GM19438 (cell line): ENCODE results near the gene ELOVL5.
"Not testable (repeated sequence)": the region's sequence is repeated elsewhere in the genome, so short reads cannot be mapped to it uniquely, and the experiment has no call there.

Experiments
- ATAC-seq: cut with Tn5 transposase; IDR thresholded peaks from one replicate; pipeline ENCODE4 v1.9.1; 2021; ENCODE audit warnings: low read depth; ENCODE audit not compliant: unreplicated experiment

ELOVL5 gene

DNA sequence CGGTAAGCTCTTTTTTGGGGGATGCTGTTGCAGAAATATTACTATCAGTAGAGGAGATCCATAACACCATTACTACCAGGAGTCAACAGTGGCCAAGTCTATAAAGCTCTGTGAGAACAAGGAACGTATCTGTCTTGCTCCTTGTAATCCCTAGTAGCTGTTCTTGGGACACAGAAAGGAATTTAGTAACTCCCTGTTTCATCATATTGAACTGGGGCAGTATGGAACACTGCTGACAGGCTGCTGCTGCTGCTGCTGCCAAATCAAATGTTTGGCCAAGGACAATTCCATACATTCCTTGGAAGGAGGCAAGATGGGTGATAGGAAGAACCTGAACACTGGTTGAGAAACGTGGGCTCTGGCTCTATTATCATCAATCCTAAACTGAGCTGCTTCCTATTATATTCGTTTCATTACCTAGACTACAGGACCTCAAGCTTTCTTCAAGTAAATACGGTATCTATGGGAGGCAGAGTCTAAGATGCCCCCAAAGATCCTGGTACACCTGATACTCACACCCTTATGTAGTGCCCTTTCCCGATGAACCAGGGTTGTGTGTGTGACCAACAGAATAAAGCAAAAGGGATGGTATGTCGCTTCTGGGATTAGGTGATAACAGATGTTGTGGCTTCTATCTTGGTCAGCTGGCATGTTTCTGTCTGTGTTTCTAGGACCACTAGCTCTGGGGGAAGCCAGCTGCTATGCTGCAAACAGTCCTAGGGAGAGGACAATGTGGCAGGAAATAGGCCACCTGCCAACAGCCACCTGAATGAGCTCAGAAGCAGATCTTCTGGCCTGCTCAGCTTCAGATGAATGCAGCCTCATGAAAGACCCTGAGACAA is 39.5 kb downstream of the ELOVL5 start:
- ATAC-seq = peak; percentile 91

DNA sequence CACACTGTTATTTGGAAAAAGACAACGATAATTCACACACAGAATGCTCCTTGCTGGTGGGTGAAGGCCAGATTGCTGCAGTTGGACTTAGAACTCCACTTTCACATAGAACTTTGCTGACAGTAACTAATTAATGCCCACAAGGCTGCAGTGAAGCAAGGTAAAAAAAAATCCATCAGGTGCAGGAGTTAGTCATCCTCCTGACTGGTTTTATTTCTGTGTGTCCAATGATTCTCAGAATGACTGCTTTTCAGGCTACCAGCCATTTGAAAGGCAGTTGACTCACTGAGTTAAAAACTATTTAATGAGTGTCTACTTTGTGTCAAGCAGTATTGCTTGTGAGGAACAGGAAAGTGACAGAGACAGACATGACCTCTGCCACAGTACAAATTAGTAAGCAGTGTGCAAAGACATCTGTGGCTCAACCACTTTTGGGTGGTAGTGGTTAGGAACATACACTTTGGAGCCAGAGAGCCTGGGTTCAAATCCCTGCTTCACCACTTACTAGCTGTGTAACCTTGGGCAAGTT is 41.9 kb downstream of the ELOVL5 start:
- ATAC-seq = no peak

DNA sequence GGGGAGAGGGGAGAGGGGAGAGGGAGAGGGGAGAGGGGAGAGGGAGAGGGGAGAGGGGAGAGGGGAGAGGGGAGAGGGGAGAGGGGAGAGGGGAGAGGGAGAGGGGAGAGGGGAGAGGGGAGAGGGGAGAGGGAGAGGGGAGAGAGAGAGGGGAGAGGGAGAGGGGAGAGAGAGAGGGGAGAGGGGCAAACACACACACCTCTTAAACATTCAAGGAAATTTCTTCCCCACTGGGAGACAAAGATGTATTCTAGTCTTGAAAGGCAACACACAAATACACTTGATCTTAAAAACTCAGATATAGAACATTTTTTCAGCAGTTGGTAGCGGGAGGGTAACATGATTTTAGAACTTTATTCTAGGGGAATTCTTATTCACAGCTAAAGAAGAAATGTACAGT is 42.5 kb downstream of the ELOVL5 start:
- not testable (repeated sequence) for ATAC-seq

DNA sequence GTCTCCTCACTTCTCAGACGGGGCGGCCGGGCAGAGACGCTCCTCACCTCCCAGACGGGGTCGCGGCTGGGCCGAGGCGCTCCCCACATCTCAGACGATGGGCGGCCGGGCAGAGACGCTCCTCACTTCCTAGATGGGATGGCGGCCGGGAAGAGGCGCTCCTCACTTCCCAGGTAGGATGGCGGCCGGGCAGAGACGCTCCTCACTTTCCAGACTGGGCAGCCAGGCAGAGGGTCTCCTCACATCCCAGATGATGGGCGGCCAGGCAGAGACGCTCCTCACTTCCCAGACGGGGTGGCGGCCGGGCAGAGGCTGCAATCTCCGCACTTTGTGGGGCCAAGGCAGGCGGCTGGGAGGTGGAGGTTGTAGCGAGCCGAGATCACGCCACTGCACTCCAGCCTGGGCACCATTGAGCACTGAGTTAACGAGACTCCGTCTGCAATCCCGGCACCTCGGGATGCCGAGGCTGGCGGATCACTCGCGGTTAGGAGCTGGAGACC is 43.2 kb downstream of the ELOVL5 start:
- ATAC-seq = not testable (repeated sequence)

DNA sequence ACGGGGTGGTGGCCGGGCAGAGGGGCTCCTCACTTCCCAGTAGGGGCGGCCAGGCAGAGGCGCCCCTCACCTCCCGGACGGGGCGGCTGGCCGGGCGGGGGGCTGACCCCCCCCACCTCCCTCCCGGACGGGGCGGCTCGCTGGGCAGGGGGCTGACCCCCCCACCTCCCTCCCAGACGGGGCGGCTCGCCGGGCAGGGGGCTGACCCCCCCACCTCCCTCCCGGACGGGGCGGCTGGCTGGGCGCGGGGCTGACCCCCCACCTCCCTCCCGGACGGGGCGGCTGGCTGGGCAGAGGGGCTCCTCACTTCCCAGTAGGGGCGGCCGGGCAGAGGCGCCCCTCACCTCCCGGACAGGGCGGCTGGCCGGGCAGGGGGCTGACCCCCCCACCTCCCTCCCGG is 43.8 kb downstream of the ELOVL5 start:
- ATAC-seq = not testable (repeated sequence)

DNA sequence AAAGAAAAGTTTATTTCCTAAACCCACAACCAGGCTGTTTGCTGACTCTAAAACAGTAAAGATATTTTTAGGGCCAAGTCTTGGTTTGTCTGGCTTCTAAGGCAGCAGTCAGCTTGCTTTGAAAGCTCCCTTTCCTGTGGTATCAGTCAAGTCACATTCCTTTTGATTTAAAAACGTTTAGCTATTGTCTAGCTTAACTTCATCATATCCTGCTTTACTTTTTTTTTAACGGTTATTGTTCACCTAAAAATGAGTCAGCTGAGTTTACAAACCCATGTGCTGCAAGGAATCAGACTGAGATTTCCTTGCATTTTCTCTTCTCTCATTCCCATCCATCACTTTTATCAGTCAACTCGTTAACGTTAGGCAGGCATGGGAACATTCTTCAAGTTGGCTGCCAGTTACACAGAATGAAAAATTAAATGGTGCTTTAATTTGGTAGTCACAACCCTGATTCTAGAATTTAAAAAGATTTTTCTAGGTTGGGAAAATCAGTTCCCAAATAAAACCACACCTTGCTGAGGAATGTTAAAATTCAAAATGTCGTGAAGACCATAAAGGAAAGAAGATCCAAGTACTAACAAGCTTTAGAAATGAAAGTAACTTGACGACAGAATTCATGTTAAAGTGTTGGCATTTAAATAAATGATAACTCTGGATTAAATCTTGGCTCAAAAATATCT is 45.9 kb downstream of the ELOVL5 start:
- no peak for ATAC-seq

DNA sequence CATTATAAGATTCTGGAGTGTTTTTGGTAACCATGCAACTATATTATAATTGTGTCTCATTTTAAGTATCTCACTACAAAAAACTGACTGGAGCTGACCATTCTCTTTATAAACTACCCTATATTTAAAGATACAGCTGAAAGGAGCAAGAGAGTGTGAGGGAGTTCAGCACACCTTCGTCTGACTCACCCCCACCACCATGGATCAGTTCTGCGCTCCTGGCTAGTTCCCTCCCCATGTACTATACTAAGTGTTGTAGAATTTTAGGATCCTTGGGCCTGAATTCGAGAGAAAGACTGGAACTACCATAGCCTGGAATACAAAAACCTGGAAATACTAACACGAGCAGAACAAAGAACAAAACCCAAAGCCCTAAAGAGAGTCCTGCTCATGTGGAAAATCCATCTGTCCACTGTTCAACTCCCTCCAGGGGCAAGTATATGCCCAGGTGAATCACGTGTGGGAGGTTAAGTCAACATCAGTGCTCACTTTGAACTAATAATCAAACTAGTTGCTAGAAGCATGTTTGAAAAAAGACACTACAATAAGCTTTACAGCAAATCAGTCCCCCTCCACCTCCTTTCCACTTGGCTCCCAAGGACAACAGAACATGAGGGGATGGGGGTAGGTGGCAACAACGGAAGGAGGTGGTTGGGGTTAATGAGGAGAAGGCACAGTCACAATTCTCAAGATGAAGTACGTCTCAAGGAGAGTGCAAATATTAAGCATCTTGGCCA is 46.8 kb downstream of the ELOVL5 start:
- ATAC-seq = no peak

DNA sequence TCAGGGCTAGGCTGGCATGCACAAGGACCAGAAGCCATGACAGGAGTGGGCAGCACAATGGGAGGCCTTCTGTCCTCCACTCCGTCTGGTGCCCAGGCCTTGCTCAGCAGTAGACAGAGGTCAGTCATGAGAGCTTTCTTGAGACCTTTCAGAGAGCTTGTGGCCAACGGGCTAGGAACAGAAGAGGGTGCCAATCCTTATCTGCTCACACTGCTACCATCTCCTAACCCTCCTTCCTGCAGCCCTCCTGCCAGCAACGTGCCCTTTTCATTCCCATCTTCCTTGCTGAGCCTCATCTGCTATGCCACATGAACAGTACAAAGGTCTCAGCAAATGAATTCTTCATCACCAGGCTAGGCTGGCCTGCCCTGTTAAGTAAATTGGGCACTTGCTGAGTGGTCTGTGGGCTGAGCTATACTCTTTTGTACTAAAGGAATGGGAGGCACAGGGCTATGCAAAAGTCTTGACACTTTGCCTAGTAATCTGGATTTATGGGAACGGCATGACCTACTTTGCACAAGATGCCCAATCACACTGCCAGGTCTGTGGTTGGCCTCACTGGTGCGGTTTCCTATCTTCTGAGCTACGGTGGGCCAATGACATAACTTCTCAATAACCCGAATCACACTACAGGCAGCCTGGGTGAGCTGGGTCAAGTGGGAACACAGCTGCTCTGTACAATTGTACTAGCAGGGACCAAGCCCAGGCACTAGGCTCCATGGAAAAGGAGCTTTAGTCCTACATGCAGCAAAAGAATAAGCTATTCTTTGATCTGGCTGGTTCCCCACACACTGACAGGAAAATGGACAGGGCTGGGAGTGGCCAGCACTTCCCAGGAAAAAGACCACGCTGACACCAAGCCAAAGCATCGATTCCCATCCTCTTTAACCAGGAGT is 47.8 kb downstream of the ELOVL5 start:
- no peak for ATAC-seq

DNA sequence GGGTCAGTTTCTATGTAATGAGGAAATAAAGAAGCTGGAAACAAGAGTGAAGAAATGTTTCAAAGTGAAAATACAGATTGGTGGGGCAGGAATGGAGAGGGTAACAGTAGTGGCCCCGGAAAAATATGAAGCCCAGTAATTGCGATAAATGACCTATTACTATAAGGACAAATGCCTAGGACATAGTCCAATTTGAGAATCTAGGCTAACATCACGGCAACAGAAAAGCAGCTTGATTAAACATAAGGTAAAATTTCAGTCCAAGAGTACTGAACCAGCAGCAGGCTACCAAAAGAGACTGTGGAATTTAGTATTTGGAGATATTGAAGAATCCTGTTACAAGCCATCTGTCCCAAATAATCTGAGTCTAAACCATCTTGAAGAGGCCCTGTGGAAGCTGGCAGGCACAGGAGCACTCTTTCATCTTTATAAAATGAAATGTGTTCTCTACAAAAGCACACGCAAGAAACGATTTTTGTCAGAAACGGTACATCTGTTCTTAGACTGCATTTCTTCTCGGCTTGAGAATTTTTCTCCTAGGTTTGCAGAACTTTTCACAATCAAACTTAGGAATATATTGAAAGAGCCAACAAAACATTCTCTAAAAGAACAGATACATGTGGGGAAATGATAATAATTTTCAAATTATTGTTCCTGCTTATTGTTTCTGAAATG is 49.3 kb downstream of the ELOVL5 start:
- no peak for ATAC-seq

DNA sequence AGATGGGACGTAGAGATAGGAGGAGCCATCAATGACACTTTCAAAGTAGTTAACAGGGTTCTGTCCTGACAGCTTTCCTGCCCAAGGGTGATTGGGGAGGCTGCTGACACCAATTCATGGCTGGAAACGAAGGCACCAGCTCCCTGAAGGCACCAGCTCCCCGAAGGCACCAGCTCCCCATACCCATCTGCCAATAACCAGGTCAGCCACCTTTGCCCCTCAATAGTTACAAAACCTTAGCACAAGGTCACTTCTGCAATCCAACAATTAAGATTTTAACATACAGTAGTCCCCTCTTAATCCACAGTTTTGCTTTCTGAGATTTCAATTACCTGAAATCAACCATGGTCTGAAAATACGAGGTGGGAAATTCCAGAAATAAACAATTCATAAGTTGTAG is 51.7 kb downstream of the ELOVL5 start:
- no peak for ATAC-seq

DNA sequence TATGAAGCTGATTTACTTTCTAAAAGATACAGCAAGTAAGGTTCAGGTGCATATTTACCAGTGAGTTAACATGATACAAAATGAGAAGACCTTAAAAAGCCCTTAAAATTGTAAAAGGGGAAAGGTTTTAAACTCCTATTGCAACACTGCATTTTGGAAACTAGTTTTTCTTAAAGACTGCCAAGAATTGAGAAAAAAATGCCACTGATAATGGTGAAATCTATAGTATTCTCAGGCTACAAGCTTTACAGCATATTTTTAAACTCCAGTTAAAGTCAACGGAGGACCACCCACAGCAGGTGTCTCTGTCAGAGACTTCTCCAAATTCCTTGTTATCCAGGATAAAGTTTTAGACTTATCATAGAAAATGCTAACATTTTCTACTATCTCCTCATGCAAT is 53.6 kb downstream of the ELOVL5 start:
- no peak for ATAC-seq

DNA sequence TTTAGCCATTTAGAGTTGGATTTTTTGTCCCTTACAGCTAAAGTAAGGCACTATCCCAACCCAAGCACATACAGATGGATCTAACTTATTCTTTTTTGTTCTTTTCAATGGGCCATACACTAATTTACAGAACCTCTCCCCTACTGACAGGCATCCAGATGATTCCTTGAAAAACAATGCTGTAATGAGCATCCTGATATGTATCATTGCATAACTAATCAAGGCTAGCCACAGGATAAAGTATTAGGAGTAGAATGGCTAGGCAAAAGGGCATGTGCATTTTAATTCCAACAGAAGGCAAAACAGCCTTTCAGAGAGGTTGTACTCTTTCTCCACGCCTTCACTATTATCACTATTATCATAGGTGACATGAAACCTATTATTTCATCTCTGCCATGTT is 54.1 kb downstream of the ELOVL5 start:
- ATAC-seq = no peak

DNA sequence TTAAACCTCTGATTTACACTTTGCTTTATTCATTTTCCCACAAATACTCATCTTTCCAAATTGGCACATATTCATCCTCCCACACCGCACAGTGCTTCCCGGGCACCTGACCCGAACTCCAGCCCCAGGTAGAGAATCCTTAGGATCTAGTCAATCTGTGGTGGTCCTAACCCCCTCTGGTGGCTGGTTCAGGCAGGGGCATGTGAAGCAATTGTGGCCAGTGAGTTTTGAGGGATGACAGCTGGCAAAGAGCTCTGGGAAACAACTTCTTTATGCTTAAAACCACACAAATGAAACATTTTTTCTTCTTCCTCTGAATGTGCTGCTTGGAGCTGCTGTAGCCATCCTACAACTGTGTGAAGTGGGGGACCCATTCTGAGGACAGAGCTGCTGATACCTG is 54.7 kb downstream of the ELOVL5 start:
- ATAC-seq = no peak

DNA sequence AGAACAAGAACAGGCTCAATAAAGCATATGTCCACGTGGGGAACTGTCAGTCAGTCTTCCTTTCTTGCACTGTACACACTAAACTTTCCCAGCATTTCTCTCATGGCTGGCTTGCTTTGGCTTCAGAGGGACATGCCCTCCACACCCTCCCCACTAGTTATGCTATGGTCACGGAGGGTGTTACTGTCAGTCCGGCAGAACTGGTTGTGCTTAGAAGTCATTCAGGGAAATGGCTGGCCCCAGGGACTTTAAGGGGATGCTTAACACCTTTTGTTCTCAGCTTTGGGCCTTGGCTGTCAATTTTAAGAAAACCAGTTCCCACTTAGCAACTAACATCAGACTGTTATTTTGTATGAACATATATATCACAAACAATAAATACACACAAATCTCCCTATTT is 55.1 kb downstream of the ELOVL5 start:
- ATAC-seq = no peak

DNA sequence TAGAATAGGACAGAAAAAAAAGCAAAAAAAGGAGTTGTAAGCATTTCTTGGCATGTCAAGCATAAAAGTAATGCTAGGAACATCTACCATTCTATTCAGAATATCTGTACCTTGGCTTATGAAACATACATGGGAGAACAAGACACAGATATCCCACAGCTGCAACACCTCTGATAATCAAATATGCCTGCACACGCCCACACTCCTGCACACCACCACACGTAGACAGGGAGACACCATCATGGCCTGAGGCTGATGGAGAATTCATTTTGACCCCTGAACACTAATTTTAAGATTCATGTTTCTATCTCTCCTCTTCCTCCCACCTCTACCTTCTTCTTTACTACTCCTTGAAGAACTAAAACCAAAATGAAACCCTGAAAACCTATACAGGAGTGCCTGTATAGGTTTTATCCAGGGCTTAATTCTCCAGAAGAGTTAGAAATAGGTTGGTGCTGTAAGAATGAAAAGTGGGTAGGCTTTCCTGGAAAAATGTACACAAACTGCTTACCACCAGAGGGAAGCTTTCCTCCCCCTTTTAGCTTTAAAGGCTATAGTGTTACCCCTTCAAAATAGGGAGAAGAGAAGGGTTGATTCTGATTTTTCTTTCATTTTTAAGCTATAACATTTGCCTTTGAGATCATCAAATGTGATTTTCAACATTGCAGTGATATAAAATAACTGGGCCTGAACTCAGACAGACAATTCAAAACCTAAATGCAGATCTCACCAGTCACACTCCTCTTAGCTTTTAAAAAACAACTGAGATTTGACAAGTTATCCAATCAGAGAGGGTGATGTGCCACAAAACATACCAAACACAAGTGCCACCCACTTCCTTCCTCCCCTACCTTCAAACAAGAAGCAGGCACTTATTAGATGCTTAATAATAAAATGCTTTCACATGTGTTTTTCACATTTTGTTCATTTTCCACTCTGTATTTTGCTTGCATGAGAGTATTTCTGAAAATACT is 57.9 kb downstream of the ELOVL5 start:
- ATAC-seq = no peak

DNA sequence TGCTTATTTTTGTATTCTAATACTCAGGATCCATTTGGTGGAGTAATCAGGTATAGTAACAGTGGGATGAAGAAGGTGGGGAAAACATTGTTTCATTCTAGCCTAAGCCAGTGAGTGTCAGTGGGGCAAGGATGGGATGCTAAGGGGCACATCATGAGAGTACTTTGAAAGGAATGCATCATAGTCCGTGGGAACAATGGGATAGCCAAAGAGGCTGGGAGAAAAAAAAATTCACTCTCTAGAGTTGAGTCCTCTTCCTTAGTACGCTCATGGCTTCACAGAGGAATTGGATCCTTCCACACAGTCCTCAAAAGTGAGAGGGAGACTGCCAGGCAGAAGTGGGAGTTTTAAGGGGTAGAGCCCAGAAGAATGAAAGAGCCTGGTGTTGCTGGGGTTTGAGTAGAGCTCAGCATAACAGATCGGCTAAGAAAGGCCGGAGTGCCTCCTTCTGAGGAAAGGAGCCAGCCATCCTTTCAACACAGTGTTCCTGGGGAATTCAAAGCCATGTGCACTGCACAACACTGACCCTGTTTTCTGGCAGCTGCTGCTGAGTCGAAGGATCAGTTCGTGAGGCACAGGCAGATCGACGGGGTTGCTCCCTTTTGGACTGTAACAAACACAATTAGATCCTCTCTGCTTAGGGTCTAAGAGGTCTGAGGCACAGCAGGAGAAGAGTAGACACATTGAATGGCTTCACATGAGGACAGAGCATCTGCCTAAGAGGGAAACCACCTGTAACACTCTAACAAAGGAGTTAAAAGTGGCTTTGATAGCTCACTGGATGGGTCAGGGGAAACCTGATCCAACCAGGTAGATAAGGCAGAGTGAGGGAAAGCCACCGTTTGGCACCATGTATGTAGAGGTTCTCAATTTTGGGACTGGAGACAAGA is 61.2 kb downstream of the ELOVL5 start:
- no peak for ATAC-seq

DNA sequence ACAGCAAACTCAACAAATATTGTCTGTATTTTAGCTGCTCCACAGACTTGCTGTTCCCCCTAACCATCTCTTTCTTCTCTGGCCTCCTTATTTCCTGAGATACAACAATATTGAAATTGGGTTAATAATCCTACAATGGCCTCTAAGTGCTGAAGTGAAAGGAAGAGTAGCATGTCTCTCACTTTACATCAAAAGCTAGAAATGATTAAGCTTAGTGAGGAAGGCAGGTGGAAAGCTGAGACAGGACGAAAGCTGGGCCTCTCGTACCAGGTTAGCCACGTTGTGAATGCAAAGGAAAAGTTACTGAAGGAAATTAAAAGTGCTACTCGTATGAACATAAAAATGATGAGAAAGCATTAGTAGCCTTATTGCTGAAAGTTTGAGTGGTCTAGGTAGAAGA is 63.8 kb downstream of the ELOVL5 start:
- ATAC-seq = peak; percentile 82
